ENCODE results near the gene ARL6IP4.

The ARL6IP4 gene

GRCh38 chr12:122959566-122960192 is 20.8 kb upstream of the ARL6IP4 start:
- DNase-seq, result no peak

- DNase-seq, result no peak
Observed at GRCh38 chr12:122960193-122960569, 20.3 kb upstream of the ARL6IP4 start.

GRCh38 chr12:122961531-122962329 is 18.8 kb upstream of the ARL6IP4 start:
- no peak for DNase-seq

DNA sequence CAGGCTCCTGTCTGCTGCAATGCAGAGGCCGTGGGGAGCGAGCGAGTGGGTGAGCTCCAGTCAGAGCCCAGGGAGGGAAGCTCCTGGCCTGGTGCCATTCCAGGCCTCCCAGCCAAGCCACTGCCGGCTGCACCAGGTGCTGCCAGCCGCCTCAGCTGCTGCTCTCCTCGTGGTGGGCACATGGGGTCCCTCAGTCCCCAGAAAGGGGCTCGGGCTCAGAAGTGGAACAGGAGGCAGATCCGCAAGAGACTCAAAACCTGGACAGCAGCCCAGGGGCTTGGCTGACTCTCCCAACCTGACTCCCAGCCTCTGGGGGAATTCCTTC is 16.6 kb upstream of the ARL6IP4 start:
- DNase-seq, result no peak

GRCh38 chr12:122964439-122965257 is 15.8 kb upstream of the ARL6IP4 start:
- DNase-seq, result no peak

- DNase-seq, result peak in 1 of 2 experiments; percentile 21
Observed at GRCh38 chr12:122965321-122965751, 15.1 kb upstream of the ARL6IP4 start.

DNA sequence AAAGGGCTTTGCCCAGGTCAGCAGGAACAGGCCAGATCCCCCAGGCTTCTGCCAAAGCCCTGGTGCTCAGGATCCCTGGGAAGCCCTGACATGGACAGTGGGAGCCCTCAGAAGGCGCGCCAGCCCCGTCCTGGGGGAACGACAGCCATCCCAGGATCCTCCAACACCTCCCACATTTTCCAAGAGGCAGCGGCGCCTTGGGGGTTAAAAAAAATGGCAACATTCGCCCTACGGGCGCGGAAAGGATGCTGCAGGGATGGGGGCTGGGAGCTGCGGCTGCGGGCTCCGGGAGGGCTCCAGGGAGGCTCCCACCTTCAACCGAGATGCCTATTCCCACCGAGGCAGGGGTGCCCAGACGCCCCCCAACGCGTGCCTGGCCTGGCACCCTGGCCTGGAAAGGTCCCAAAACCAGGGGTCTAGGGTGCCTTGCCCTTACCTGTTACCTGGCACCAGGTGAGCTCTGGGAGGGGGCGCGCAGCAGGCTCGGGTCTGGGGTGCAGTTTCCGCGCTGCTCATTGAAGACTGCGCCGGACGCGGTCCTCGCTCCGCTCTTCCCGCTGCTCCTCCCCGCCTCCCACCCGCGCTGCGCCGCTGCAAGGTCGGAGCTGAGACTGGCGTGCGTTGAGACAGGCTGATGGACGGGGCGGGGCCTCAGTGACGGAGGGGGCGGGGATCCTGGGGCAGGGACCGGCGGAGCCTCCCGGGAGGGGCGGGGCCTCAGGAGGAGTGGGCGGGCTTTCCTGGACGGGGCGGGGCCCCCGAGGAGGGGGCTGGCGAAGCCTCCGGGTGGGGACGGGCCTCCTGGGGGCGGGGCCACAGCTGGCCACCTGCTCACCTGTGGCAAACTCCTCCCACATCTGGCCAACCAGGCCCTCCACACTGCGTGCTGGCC is 14.4 kb upstream of the ARL6IP4 start, which contains the start of gene ABCB9:
Gene ABCB9 (minus strand): TSS at position 613 of the 892 bp plus-strand sequence. CDS start 6,228 bp downstream, outside the sequence.
- peak; percentile 94 to 97 for DNase-seq

DNA sequence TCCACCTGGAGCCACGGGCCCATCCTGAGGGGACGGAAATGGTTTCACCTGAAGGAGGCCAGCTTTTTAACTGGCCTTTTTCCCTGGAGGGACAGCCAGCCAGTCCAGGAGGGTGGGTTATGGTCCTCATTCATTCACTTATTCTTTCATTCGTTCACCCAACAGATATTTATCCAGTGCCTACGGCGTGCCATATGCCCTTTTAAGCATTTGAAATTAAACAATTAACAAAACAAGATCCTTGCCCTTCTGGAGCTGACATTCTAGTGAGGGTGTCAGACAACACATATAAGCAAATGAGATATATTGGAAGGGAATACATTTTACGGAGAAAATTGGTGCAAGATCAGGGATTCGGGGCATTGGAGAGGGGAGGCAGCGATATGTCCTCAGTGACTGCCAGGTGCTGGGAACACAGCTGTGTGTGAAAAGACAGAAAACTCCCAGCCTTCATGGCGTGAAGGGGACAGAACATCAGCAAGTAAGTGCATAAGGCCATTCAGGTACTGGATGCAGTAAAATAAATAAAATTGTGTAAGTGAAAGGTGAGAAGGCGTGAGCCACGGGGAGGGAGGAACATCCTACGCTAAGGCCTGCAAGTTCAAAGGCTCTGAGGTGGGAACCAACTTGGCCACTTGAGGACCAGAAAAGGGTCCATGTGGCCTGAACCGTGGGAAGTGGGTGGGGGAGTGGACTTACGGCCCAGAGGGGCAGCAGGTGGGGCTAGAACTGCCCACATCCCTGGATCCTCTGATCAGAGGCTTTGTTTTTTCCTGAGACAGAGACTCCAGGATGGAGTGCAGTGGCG is 13.5 kb upstream of the ARL6IP4 start:
- no peak for DNase-seq

- no peak for DNase-seq
Observed at GRCh38 chr12:122968104-122968503, 12.4 kb upstream of the ARL6IP4 start.

DNA sequence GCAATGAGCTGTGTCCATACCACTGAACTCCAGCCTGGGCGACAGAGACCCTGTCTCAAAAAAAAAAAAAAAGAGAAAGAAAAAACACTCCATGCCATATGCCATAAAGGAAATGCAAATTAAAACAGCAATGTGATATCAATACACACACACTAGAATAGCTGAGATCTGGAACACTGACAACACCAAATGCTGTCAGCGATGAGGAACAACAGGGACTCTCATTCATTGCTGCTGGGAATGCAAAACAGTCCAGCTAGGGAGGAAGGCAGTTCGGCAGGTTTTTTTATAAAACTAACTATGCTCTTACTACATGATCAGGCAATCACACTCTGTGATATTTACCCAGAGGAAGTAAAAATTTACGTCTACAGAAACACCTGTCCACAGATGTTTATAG is 10.8 kb upstream of the ARL6IP4 start:
- DNase-seq, result no peak

DNA sequence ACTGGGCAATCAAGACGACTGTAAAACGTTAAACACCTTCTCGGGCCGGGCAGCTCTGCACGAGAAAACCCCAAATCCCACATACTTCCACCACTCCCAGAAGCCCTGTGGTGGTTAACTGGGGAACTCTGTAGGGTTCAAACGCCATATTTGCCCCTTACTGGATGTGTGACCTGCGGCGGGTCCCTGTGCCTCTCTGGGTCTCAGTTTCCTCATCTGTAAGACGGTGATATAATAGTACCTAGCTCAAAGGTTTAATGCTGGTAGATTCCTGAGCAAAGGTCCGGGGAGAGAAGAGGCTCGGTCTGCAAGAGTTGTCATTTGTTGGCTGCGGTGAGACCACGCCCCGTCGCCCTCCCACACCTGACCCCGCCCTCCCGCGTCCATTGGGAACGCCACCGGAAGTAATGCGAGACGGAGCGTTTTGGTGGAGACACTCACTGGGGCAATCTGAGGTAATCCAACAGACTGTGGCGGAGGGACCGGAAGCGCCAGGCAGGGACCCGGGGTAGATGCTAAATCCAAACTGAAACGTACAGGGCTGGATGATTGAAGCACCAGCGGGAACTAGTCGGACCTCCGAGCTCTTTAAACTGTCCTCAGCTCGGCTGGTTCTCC is 6.1 kb upstream of the ARL6IP4 start:
- peak; percentile 98 for DNase-seq

GRCh38 chr12:122974892-122975789 is 5.3 kb upstream of the ARL6IP4 start, which contains the start of gene OGFOD2:
TSS of gene OGFOD2 (plus strand) at chr12:122975244. CDS start at chr12:122975252, 8 bp downstream.
- peak; percentile 83 to 93 for DNase-seq

DNA sequence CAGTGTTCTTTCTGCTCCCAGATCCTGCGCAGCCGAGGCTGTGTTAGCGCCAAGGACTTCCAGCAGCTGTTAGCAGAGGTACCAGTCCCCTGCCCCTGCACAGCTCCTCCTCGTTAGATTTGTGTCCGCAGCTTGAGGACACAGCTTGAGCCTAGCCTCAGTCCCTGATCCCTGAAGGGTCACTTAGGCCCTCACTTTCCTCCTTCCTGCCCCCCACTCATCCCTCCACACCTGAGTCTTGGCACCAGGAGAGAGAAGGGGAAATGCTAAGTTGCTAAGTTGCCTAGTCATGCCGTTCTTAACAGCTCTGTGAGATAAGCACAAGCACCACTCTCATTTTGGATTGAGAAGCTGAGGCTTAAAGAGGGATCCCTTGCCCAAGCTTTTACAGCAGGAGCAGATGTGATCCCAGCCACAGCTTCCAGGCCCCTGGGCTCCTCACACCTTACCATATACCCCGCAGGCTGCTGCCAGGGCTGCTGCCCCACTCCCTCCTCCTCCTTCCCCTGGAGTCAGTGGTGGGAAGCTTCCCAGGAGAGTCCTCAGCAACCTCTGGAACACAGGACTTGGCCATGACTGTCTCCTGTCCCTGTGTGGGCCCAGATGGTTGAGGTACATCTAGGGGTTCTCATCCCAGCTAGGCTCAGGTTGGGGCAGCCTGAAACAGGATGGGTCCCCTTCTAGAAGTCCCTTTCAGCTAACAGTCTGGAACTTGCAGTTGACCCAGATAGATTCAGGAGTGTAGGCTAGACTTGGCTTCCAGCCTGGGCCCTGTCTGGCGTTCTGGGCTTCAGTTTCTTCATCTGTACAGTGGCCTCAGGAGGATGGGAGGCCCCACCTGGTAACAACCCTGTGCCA is 4.5 kb upstream of the ARL6IP4 start:
- no peak for DNase-seq

DNA sequence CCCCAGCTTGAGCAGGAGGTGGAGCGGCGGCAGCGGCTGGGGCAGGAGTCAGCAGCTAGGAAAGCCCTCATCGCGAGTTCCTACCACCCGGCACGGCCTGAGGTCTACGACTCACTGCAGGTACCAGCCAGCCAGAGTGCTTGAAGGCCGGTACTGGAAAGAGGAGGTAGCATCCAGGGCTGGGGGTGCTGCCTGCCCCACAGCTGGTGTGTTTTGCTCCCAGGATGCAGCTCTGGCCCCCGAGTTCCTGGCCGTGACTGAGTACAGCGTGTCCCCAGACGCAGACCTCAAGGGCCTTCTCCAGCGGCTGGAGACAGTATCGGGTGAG is 3.9 kb upstream of the ARL6IP4 start:
- no peak for DNase-seq

- no peak for DNase-seq
Observed at GRCh38 chr12:122977153-122977552, 3.3 kb upstream of the ARL6IP4 start.

- DNase-seq, result no peak
Observed at GRCh38 chr12:122977655-122978392, 2.7 kb upstream of the ARL6IP4 start.

GRCh38 chr12:122978507-122978955 is 1.9 kb upstream of the ARL6IP4 start:
- no peak for DNase-seq

All from NCI-H187 (cell line).